Measurements from ENCODE around the gene TSHZ2. TPM values are rescaled to one million over a fixed set of nuclear protein-coding genes. Genes with fewer than 3 reads are reported as not detected.

TSHZ2 gene
- total RNA-seq, 1 experiment from 2014 or later, result 0.07 TPM

DNA sequence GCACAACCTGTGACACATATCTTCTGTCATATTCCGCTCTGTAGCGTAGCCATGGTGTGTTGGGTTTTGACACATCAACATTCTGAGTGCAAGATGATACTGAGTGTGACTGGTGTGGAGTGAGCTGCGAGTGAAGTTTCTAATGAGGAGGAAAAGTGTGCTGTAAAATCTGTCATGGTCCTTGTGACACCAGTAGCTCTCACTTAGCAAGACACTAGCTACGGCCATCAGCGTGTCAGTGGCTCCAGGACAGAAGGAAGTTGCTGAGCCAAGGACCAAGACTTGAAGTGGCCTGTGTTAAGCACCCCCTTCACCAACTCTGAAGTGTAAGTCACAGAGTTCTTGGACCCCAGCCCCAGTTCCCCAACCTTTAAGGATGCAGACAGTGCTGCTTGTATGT lies 72.1 kb downstream of the TSHZ2 start:
- no peak overlapping the region for H3K27ac ChIP-seq (ENCODE audit: insufficient read length, low read depth, low read length)
- DNase-seq, result no peak
- WGBS (ENCODE audit: extremely low coverage, insufficient read length, low lambda C conversion rate), result no CpG with 5 or more reads among the region's 5 CpGs

More for the DNA sequence above, 72.1 kb downstream of the TSHZ2 start:
- no peak overlapping the region for H4K5ac ChIP-seq (ENCODE audit: insufficient read length, low read depth, low read length)
- 0 out of 4 replicates have a peak, but pooled peaks cover 0 to 5% of the 10 kb centered on the region in 2 experiments for H3K4me1 Mint-ChIP-seq
- H4K20me1 ChIP-seq (ENCODE audit: control insufficient read depth, insufficient read depth, insufficient read length), result no peaks in the 10 kb centered on the region
- H3K79me2 ChIP-seq (ENCODE audit: insufficient read depth, low read length), result no peaks in the 10 kb centered on the region
- H3K4me2 ChIP-seq (ENCODE audit: insufficient read depth, insufficient read length, low read length), result no peak overlapping the region
- no peak for TF ChIP-seq CTCF (conservative IDR thresholded peaks at IDR 0.05)
- H3K14ac ChIP-seq (ENCODE audit: insufficient read depth, low read length), result no peak overlapping the region
- peaks cover 0 to 2% of the 10 kb centered on the region in 2 experiments; a peak in 1 of 5 replicates for H3K9me3 Mint-ChIP-seq
- H3K9ac ChIP-seq (ENCODE audit: extremely low read depth, insufficient read length, low read length), result no peak overlapping the region
- no peak overlapping the region for H3K27ac Mint-ChIP-seq
- H4K91ac ChIP-seq (ENCODE audit: insufficient read length, low read depth, low read length), result no peak overlapping the region
- H3K36me3 Mint-ChIP-seq (ENCODE audit: insufficient read depth in 1 of 3, low read depth in 3 of 3), result no peaks in the 10 kb centered on the region
- H3K27me3 ChIP-seq (ENCODE audit: insufficient read depth, low read length), result no peaks in the 10 kb centered on the region
- no peak overlapping the region for H2BK120ac ChIP-seq (ENCODE audit: low read depth, low read length, poor library complexity, severe bottlenecking)
- H3K56ac ChIP-seq (ENCODE audit: insufficient read length, low read depth, low read length), result no peak overlapping the region
- H2BK12ac ChIP-seq (ENCODE audit: insufficient read length, low read depth, low read length), result no peak overlapping the region
- no peak overlapping the region for H2BK15ac ChIP-seq (ENCODE audit: low read depth, low read length)
- H3K4me3 Mint-ChIP-seq, result no peak overlapping the region
- peaks cover 4% of the 10 kb centered on the region for H3K27me3 Mint-ChIP-seq (ENCODE audit: low read depth)
- H2BK20ac ChIP-seq (ENCODE audit: low read depth, low read length, poor library complexity, severe bottlenecking), result no peak overlapping the region
- no peak overlapping the region for H2AFZ ChIP-seq (ENCODE audit: low read length)
- no peak overlapping the region for H3K18ac ChIP-seq (ENCODE audit: insufficient read length, low read depth, low read length)
- H4K8ac ChIP-seq (replicated peaks; ENCODE audit: insufficient read length, low read depth, low read length), result no peak overlapping the region
- no peak overlapping the region for H2BK5ac ChIP-seq (ENCODE audit: insufficient read length, low read length)
- H3K4me1 ChIP-seq (ENCODE audit: insufficient read depth, low read length), result no peaks in the 10 kb centered on the region
- H2AK5ac ChIP-seq (ENCODE audit: insufficient read length, low read length), result no peak overlapping the region
- no peak overlapping the region for H3K4ac ChIP-seq (ENCODE audit: low read depth, low read length)
- no peak overlapping the region for H3K23ac ChIP-seq (ENCODE audit: insufficient read length, low read depth, low read length)
- no peaks in the 10 kb centered on the region for H3K79me1 ChIP-seq (ENCODE audit: insufficient read depth, low read depth, low read length, poor library complexity, severe bottlenecking)
- H3K9me3 ChIP-seq (ENCODE audit: control insufficient read depth, low read depth, low read length), result no peaks in the 10 kb centered on the region
- H3T11ph ChIP-seq (ENCODE audit: low read length), result no peak overlapping the region
- H3K23me2 ChIP-seq (ENCODE audit: insufficient read length, low read depth, low read length, poor library complexity, severe bottlenecking), result no peaks in the 10 kb centered on the region

Data from H9 (cell line).